MCF 10A (cell line): ENCODE results near the gene RBM48. TPM values are rescaled to one million over a fixed set of nuclear protein-coding genes. Genes with fewer than 3 reads are reported as not detected.

Source experiments
- BruUV-seq: library from RNA; stranded (reverse); fragments of 400-500 nt; replicated peaks from 2 replicates; lab custom pipeline; 2021; lab: Mats Ljungman, UMichigan
- CTCF ChIA-PET: fragments of 300-600 bp; sonication (Branson Sonifier 250); formaldehyde crosslinking; extraction: SDS; loops from one replicate; lab custom pipeline; 2021; ENCODE audit warnings: antibody characterized with exemption, inconsistent platforms; lab: Yijun Ruan, JAX
- POLR2A ChIA-PET: fragments of 300-600, 350-650 bp; sonication (Branson Sonifier 250); formaldehyde crosslinking; extraction: SDS; loops from one replicate; lab custom pipeline; 2020; ENCODE audit warnings: antibody characterized with exemption, inconsistent platforms; lab: Yijun Ruan, JAX
- DNase-seq: peaks from one replicate; pipeline ENCODE4 v3.0.0-alpha.2; 2018; ENCODE audit not compliant: unreplicated experiment
- H3K27ac Mint-ChIP-seq: one replicate; pipeline ENCODE4 v1.8.0; 2022; ENCODE audit warnings: mild to moderate bottlenecking, low read depth, mixed read lengths; ENCODE audit not compliant: unreplicated experiment
- H3K27me3 Mint-ChIP-seq: one replicate; pipeline ENCODE4 v1.8.0; 2022; ENCODE audit warnings: mixed read lengths; ENCODE audit not compliant: insufficient read depth, unreplicated experiment
- H3K36me3 Mint-ChIP-seq: one replicate; pipeline ENCODE4 v1.8.0; 2022; ENCODE audit warnings: mild to moderate bottlenecking, moderate library complexity, mixed read lengths; ENCODE audit not compliant: insufficient read depth, unreplicated experiment
- H3K4me1 Mint-ChIP-seq: one replicate; pipeline ENCODE4 v1.8.0; 2022; ENCODE audit warnings: mixed read lengths; ENCODE audit not compliant: insufficient read depth, unreplicated experiment
- H3K4me3 Mint-ChIP-seq: one replicate; pipeline ENCODE4 v1.8.0; 2022; ENCODE audit warnings: mild to moderate bottlenecking, moderate library complexity, mixed read lengths; ENCODE audit not compliant: unreplicated experiment
- H3K9me3 Mint-ChIP-seq: one replicate; pipeline ENCODE4 v1.8.0; 2022; ENCODE audit warnings: mixed read lengths; ENCODE audit not compliant: unreplicated experiment
- intact Hi-C: fragments of 100-400 bp; cut with micrococcal nuclease; formaldehyde crosslinking; loops from 2 replicates; pipeline ENCODE4 v1.14.1; 2022
- total RNA-seq: library from RNA; stranded (reverse); gene quantifications from 2 replicates; pipeline ENCODE4 v1.2.3, GENCODE V29; 2022
- TF ChIP-seq, protein P1 (sequence below): fragments of 200-600 bp; IDR thresholded peaks from one replicate; pipeline ENCODE4 v1.8.0; 2022; ENCODE audit warnings: antibody characterized with exemption, mild to moderate bottlenecking; ENCODE audit not compliant: unreplicated experiment

RBM48 gene
- total RNA-seq, 1 experiment from 2014 or later, result 10.4 TPM

DNA sequence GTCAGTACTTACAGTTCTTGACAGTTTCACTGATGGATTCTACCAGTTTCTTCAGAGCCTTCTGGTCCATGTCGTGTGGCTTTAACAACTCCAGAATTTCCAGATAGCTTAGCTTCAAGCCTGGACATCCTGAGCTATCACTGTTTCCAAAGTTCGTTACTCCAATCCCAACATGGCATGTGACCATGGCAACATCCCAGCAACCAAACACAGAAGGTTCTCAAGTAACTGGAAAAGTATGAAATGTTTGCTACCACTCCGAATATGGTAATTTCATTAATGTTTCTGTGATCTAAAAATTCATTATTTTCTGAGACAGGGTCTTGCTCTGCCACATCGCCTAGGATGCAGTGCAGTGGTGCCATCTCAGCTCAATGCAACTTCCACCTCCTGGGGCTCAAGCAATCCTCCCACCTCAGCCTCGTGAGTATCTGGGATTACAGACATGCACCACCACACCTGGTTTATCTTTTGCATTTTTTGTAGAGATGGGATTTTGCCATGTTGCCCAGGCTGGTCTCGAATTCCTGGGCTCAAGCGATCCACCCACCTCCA is 29.3 kb downstream of the RBM48 start:
- Mint-ChIP-seq H3K27me3 (no peaks in the 10 kb centered on the region), H3K27ac (no peak overlapping the region), H3K9me3 (no peaks in the 10 kb centered on the region), H3K4me1 (no peaks in the 10 kb centered on the region), H3K36me3 (peaks cover 38% of the 10 kb centered on the region), H3K4me3 (no peak overlapping the region)
- CTCF ChIA-PET, result interaction anchor here (1.5 kb wide), 1 partner anchor 33 kb away, joined by 3 read pairs; no protein-coding TSS in a partner anchor
- POLR2A ChIA-PET, result interaction anchor here (1.6 kb wide), 1 partner anchor 30 kb away, joined by 4 read pairs; the partner anchor contains the start of genes PEX1 and RBM48
- intact Hi-C loops, result no loop called here
- BruUV-seq, result no TSS peak
- no peak for DNase-seq
- TF ChIP-seq, protein P1, sequence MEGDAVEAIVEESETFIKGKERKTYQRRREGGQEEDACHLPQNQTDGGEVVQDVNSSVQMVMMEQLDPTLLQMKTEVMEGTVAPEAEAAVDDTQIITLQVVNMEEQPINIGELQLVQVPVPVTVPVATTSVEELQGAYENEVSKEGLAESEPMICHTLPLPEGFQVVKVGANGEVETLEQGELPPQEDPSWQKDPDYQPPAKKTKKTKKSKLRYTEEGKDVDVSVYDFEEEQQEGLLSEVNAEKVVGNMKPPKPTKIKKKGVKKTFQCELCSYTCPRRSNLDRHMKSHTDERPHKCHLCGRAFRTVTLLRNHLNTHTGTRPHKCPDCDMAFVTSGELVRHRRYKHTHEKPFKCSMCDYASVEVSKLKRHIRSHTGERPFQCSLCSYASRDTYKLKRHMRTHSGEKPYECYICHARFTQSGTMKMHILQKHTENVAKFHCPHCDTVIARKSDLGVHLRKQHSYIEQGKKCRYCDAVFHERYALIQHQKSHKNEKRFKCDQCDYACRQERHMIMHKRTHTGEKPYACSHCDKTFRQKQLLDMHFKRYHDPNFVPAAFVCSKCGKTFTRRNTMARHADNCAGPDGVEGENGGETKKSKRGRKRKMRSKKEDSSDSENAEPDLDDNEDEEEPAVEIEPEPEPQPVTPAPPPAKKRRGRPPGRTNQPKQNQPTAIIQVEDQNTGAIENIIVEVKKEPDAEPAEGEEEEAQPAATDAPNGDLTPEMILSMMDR, result no peak

DNA sequence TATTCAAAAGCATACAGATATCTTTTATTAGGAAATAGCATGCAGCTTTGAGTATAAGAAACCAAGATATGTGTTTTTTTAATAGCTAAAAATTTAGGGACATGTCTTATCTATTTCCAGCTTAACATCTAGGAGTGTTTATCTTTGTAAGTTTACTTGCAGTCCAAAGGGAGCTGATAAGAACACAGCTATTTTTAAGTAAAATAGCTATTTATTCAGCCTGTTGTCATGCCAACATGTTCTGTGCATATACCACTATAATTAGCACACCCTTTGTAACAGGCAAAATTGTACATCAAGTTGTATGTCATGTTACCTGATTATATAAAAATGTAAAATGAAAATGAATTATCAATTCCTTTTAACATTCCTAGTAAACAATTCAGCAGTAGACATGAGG is 32.0 kb downstream of the RBM48 start:
- POLR2A ChIA-PET, result interaction anchor here (1.7 kb wide), 1 partner anchor 32 kb away, joined by 5 read pairs; the partner anchor contains the start of gene RBM48
- no peaks in the 10 kb centered on the region for H3K9me3 Mint-ChIP-seq
- H3K4me1 Mint-ChIP-seq, result no peaks in the 10 kb centered on the region
- peaks cover 65% of the 10 kb centered on the region for H3K36me3 Mint-ChIP-seq
- no TSS peak for BruUV-seq
- H3K4me3 Mint-ChIP-seq, result no peak overlapping the region
- intact Hi-C loops, result no loop called here
- no peaks in the 10 kb centered on the region for H3K27me3 Mint-ChIP-seq
- no peak for DNase-seq
- H3K27ac Mint-ChIP-seq, result no peak overlapping the region
- CTCF ChIA-PET, result no interaction called here
- TF ChIP-seq, protein P1, result no peak

DNA sequence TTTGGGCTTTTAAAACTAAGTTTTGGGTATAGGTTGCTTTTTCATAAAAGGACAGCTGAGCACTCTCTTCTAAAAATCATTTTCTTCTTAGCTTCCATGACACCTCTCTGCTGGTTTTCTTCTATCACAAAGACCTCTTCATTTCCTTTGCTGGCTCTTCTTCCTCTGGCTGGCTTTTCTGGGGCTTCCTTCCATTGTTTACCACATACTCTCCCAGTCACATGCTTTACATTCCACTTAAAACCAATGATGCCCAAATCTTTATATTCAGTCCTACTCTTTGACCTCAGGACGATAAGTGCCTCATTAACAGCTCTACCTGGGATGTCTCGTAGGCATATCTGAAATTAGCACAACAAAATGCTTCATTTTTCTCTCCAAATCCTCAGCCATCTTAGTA is 34.8 kb downstream of the RBM48 start:
- BruUV-seq, result no TSS peak
- Mint-ChIP-seq H3K4me3 (no peak overlapping the region), H3K36me3 (peaks cover 84% of the 10 kb centered on the region), H3K27me3 (no peaks in the 10 kb centered on the region), H3K27ac (no peak overlapping the region), H3K4me1 (no peaks in the 10 kb centered on the region), H3K9me3 (no peaks in the 10 kb centered on the region)
- POLR2A ChIA-PET, result interaction anchor here (1.5 to 2.1 kb wide), 2 partner anchors 9 to 35 kb away, joined by 3 to 5 read pairs; partner anchors contain the start of genes PEX1 and RBM48
- intact Hi-C loops, result no loop called here
- CTCF ChIA-PET, result interaction anchor here (1.3 to 2.0 kb wide), 2 partner anchors 9 to 27 kb away, joined by 4 to 6 read pairs; partner anchors contain the start of gene FAM133B
- no peak for DNase-seq
- TF ChIP-seq, protein P1, result no peak

DNA sequence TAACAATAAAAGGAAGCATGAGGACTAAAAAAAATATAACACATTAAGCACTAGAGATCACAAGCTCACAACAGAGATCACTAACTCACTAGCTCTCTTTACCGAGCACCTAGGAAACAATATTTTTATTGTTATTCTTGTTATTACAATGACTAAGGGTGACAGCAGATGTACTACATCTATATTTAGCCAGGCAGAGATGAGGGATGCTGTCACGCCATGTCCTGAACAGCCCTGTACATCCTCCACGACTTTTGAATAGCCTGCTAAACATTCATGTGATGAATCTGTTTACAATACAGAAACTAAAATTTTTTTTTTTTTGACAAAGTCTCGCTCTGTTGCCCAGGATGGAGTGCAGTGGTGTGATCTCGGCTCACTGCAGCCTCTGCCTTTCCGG is 38.9 kb downstream of the RBM48 start:
- ChIA-PET CTCF (interaction anchor here (0.6 to 0.7 kb wide), 2 partner anchors 54 to 584 kb away, joined by 3 read pairs; no protein-coding TSS in a partner anchor), POLR2A (no interaction called here)
- intact Hi-C loops, result no loop called here
- Mint-ChIP-seq H3K4me1 (peaks cover 10% of the 10 kb centered on the region), H3K27ac (no peak overlapping the region), H3K36me3 (peaks cover 90% of the 10 kb centered on the region), H3K4me3 (no peak overlapping the region), H3K9me3 (no peaks in the 10 kb centered on the region), H3K27me3 (no peaks in the 10 kb centered on the region)
- no TSS peak for BruUV-seq
- TF ChIP-seq, protein P1, result no peak
- peak; percentile 26 for DNase-seq
